ENCODE data around the gene ANKHD1. TPM values are rescaled to one million over a fixed set of nuclear protein-coding genes. Genes with fewer than 3 reads are reported as not detected.

ANKHD1 gene
- total RNA-seq, 1 donor from 2014 or later, result 105 TPM

DNA sequence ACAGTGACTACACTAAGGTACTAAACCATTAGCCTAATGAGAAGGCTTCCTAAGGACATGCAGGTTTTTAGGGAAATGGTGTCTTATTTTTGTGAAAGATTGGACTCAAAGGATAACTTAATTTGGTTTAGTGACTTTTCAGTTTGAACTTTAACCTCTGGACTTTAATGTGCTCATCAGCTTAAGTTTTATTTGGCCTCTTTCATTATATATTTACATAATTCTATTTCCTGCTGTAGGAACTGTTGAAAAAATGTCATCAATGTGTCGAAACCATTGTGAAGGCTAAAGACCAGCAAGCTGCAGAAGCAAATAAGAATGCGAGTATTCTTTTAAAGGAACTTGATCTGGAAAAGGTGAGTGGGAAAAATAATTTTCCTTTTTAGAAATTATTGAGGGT is 111.5 kb downstream of the ANKHD1 start:
- H3K27me3 Mint-ChIP-seq (ENCODE audit: unreplicated experiment), result no peaks in the 10 kb centered on the region
- H3K36me3 Mint-ChIP-seq (ENCODE audit: unreplicated experiment), result peaks cover 4% of the 10 kb centered on the region
- no peak overlapping the region for H3K4me3 Mint-ChIP-seq (ENCODE audit: unreplicated experiment)
- no peak for DNase-seq
- H3K27ac Mint-ChIP-seq (ENCODE audit: unreplicated experiment), result no peak overlapping the region
- no peaks in the 10 kb centered on the region for H3K4me1 Mint-ChIP-seq (ENCODE audit: low read depth, unreplicated experiment)
- H3K9me3 Mint-ChIP-seq (ENCODE audit: unreplicated experiment), result peaks cover 4% of the 10 kb centered on the region
- TF ChIP-seq, protein P1, sequence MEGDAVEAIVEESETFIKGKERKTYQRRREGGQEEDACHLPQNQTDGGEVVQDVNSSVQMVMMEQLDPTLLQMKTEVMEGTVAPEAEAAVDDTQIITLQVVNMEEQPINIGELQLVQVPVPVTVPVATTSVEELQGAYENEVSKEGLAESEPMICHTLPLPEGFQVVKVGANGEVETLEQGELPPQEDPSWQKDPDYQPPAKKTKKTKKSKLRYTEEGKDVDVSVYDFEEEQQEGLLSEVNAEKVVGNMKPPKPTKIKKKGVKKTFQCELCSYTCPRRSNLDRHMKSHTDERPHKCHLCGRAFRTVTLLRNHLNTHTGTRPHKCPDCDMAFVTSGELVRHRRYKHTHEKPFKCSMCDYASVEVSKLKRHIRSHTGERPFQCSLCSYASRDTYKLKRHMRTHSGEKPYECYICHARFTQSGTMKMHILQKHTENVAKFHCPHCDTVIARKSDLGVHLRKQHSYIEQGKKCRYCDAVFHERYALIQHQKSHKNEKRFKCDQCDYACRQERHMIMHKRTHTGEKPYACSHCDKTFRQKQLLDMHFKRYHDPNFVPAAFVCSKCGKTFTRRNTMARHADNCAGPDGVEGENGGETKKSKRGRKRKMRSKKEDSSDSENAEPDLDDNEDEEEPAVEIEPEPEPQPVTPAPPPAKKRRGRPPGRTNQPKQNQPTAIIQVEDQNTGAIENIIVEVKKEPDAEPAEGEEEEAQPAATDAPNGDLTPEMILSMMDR (IDR thresholded peaks at IDR 0.05; ENCODE audit: partially characterized antibody, unreplicated experiment), result no peak

DNA sequence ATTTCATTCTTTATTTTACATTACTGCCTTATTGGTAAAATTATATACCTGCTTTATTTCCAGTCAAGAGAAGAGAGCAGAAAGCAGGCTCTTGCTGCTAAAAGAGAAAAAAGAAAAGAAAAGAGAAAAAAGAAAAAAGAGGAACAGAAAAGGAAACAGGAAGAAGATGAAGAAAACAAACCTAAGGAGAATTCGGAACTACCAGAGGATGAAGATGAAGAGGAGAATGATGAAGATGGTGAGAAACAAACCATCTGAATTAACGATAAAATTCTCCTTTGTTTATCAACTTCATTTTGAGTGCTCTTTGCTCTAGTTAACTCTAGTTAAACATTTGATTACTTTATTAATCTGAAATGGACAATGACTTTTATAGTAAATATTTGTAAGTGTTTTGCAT is 122.4 kb downstream of the ANKHD1 start:
- no peaks in the 10 kb centered on the region for H3K9me3 Mint-ChIP-seq (ENCODE audit: unreplicated experiment)

DNA sequence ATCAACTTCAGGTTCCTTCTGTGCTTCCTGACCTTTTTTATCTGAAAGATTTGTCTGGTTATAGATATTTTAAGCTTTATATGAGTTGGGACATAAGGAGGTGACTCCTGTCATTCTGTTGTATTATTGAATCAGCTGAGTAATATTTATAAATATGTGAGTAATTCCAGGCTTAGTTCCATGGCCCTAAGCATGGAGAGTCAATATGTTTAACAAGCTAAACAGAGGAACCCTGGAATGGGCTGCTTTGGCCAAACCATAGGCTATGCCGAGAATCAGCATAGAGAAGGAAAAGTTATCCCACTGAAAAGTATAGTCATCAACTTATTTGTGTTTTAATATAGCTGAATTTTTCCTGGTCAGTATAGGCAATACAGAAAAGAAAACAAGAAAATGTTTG is 138.6 kb downstream of the ANKHD1 start:
- Mint-ChIP-seq H3K27me3 (ENCODE audit: unreplicated experiment) (peaks cover 2% of the 10 kb centered on the region), H3K4me3 (ENCODE audit: unreplicated experiment) (no peak overlapping the region), H3K36me3 (ENCODE audit: unreplicated experiment) (no peaks in the 10 kb centered on the region), H3K4me1 (ENCODE audit: low read depth, unreplicated experiment) (no peaks in the 10 kb centered on the region), H3K9me3 (ENCODE audit: unreplicated experiment) (peaks cover 2% of the 10 kb centered on the region), H3K27ac (ENCODE audit: unreplicated experiment) (no peak overlapping the region)
- no peak for DNase-seq
- TF ChIP-seq, protein P1 (IDR thresholded peaks at IDR 0.05; ENCODE audit: partially characterized antibody, unreplicated experiment), result no peak

More for the DNA sequence above, 122.4 kb downstream of the ANKHD1 start:
- no peaks in the 10 kb centered on the region for H3K36me3 Mint-ChIP-seq (ENCODE audit: unreplicated experiment)
- no peaks in the 10 kb centered on the region for H3K4me1 Mint-ChIP-seq (ENCODE audit: low read depth, unreplicated experiment)
- H3K27me3 Mint-ChIP-seq (ENCODE audit: unreplicated experiment), result peaks cover 5% of the 10 kb centered on the region
- H3K4me3 Mint-ChIP-seq (ENCODE audit: unreplicated experiment), result no peak overlapping the region
- TF ChIP-seq, protein P1 (IDR thresholded peaks at IDR 0.05; ENCODE audit: partially characterized antibody, unreplicated experiment), result no peak
- DNase-seq, result no peak
- no peak overlapping the region for H3K27ac Mint-ChIP-seq (ENCODE audit: unreplicated experiment)

DNA sequence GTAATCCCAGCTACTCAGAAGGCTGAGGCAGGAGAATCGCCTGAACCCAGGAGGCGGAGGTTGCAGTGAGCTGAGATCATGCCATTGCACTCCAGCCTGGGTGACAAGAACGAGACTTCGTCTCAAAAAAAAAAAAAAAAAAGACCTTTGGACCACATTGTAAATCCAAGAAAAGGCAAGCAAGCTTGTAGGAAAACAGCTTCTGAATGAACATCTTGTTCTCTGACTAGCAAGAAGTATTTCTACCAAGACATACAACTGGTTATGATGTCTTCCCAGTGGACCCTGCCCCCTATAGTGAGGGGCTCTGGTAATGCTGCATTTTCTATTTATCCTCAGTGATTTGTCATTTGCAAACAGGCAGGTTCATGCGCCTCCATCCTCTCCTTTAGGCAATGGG is 141.3 kb downstream of the ANKHD1 start:
- Mint-ChIP-seq H3K27me3 (ENCODE audit: unreplicated experiment) (peaks cover 3% of the 10 kb centered on the region), H3K4me3 (ENCODE audit: unreplicated experiment) (no peak overlapping the region), H3K36me3 (ENCODE audit: unreplicated experiment) (no peaks in the 10 kb centered on the region), H3K27ac (ENCODE audit: unreplicated experiment) (no peak overlapping the region), H3K4me1 (ENCODE audit: low read depth, unreplicated experiment) (peaks cover 3% of the 10 kb centered on the region), H3K9me3 (ENCODE audit: unreplicated experiment) (peaks cover 6% of the 10 kb centered on the region)
- no peak for DNase-seq
- TF ChIP-seq, protein P1 (IDR thresholded peaks at IDR 0.05; ENCODE audit: partially characterized antibody, unreplicated experiment), result no peak

DNA sequence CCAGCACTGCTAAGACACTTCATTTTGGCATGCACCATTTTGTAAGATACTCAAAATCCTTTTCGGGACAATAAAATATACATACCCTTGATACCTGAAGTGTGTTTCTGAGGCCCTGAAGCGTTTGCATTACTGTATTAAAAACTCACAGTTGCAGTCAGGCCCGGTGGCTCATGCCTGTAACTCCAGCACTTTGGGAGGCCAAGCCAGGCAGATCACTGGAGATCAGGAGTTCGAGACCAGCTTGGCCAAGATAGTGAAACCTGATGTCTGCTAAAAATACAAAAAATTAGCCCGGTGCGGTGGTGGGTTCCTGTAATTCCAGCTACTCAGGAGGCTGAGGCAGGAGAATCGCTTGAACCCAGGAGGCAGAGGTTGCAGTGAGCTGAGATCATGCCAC is 143.4 kb downstream of the ANKHD1 start:
- Mint-ChIP-seq H3K4me1 (ENCODE audit: low read depth, unreplicated experiment) (peaks cover 6% of the 10 kb centered on the region), H3K27me3 (ENCODE audit: unreplicated experiment) (peaks cover 6% of the 10 kb centered on the region), H3K4me3 (ENCODE audit: unreplicated experiment) (no peak overlapping the region), H3K9me3 (ENCODE audit: unreplicated experiment) (peaks cover 9% of the 10 kb centered on the region), H3K36me3 (ENCODE audit: unreplicated experiment) (no peaks in the 10 kb centered on the region), H3K27ac (ENCODE audit: unreplicated experiment) (no peak overlapping the region)
- TF ChIP-seq, protein P1 (IDR thresholded peaks at IDR 0.05; ENCODE audit: partially characterized antibody, unreplicated experiment), result no peak
- DNase-seq, result no peak
